Stimulated activated CD8-positive, alpha-beta memory T cell treated with anti-CD3 and anti-CD28 coated beads, Interleukin-4, amount 100 ng/mL, for 1 hour (primary cell): ENCODE results near the gene NEDD8.

Experiments
- DNase-seq, 2 donors: peaks; one replicate each; pipeline ENCODE4 v3.0.0-alpha.2; 2020; ENCODE audit warnings: low read depth in 2 of 2, low spot score in 1 of 2

The NEDD8 gene

GRCh38 chr14:24264298-24264697, 32.1 kb upstream of the NEDD8 start:
- DNase-seq = no peak

GRCh38 chr14:24263848-24264247, 31.7 kb upstream of the NEDD8 start:
- no peak for DNase-seq

DNA sequence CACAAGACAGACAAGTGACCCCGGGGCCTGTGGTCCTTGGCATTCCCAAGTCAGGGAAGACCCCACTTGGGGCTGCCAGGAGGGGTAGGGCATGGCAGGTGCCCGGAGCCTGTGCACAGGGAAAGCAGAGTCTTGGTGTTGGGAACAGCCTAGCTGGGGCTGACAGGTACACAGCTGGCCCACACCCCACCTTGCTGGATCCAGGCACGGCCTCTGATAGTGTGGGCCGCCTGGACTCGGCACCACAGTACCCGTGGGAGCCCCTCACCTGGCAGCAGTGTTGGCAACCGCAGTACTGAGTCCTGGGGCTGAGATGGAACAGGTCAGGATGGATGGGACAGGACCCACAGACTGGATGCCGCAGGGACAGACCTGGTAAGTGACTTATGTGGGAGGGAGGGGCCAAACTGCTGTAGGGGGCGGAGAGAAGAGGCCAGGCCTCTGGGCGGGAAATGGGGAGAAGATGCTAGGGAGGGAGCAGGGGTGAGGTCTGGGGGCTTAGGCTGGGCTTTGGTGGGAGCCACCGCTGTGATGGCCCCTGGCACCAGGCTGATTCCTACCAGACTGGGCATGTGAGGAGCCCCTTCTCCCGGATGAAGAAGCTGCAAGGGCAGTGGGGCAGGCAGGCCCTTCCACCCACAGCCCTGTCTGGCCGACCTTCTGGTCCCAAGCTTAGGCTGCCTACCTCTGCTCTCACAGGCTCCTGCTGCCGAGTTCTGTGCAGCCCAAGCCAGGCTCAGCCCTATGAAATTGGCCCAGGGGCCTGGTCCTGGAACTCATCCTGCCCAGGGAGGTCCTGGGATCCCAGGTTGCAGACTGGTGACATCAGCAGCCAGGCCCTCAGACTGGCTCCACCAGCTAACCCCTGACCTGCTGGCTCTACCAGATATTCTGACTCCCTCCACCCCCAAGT, 30.9 kb upstream of the NEDD8 start, which contains the start of gene TGM1:
Gene TGM1 (minus strand): TSS at position 357 of the 913 bp plus-strand sequence. CDS start 825 bp downstream, outside the sequence.
- DNase-seq = no peak

GRCh38 chr14:24261969-24262327, 29.8 kb upstream of the NEDD8 start:
- DNase-seq = no peak

GRCh38 chr14:24261256-24261968, 29.2 kb upstream of the NEDD8 start:
- DNase-seq = no peak

- DNase-seq = no peak
Measured at GRCh38 chr14:24260780-24261157, 28.6 kb upstream of the NEDD8 start.

- DNase-seq = no peak
Measured at GRCh38 chr14:24260026-24260779, 28.0 kb upstream of the NEDD8 start.

GRCh38 chr14:24259282-24260025, 27.3 kb upstream of the NEDD8 start:
- DNase-seq = no peak

- DNase-seq = no peak
Measured at GRCh38 chr14:24258548-24259265, 26.5 kb upstream of the NEDD8 start.

- DNase-seq = no peak
Measured at GRCh38 chr14:24258119-24258518, 26.0 kb upstream of the NEDD8 start.

DNA sequence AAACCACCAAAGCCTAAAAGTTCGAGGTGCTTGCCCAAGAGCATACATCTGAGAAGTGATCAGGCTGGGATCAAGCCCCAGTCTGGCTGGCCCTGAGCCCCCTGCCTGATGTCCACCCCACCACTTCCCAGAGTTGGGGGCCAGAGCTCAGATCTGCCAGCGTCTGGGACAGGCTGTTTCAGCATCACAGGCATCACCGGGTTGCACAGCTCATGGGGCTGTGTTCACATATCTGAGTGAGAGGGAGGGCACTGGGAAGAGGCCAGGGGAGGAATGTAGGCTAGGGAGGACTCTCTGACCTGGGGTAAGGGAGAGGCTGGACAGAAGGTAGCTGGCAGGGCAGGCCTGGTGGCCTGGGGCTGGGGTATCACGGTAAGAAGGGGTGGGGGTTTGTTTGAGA, 24.8 kb upstream of the NEDD8 start:
- DNase-seq = no peak

DNA sequence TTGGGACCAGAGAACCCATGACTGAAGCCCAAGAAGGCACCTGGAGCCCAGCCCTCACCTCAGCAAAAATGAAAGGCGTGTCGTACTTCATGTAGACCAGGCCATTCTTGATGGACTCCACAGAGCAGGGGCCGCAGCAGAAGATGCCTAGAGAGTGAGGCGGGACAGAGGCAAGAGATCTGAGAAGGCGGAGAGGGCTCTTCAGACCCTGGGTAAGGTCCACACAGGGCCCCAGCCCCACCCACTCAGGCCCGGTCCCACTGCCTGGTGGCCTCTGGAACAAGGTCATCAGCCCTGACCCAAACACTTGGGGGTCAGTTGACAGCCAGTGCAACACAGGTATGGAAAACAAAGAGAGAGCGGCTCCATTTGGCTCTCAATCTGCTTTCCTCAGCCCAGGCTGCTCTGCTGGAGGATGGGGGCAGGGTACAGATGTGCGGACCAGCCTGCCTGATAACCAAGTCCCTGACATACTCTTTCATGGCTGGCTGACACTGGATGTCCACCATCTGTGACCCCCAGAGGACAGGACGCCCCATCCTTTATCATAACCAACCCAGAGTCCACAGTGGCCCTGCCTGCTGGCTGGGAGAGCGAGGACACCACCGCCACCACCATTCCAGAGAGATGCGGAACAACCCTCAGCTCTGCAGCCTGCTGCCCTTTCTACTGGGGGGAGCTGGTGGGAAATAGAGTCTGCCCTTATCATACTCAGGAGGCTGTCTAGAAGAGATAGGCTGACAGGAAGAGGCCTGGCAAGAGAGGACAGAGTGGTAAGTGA, 24.0 kb upstream of the NEDD8 start:
- no peak for DNase-seq

DNA sequence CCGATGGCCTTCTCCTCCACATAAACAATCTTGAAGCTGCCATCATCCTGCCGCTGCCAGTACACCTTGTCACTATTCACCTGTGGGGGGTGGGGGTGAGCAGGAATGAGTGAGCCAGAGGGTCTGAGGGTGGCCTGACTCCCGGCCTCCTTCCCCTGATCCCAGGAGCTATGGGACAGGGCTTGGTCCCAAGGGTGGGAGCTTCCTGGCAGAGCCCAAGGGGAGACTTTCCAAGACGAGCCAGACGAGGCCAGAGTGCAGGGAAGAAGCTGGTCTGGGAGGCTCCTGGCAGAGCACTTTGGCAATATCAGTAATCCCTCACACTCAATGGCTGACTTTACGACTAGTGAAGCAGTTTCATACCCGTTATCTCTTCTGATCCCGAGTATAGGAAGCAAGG, 23.3 kb upstream of the NEDD8 start:
- no peak for DNase-seq

- no peak for DNase-seq
Measured at GRCh38 chr14:24254630-24255392, 22.6 kb upstream of the NEDD8 start.

DNA sequence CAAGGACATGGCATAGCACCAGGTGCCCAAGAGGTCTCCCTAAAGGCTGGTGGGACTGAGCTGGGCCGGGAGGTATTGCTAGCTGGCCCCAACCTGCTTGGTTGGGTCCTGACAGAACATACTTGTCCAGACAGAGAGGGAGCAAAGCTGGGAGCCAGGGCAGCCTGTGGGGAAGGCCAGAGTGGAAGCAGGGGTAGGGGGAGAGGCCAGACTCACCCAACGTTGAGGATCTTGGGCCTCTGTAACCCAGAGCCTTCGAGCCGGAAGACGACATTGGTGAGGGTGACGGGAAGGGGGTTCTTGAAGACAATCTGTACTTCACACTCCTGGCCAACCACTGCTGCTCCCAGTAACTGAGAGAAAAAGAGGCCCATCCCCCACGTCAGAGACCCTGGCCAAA, 21.8 kb upstream of the NEDD8 start:
- no peak for DNase-seq

DNA sequence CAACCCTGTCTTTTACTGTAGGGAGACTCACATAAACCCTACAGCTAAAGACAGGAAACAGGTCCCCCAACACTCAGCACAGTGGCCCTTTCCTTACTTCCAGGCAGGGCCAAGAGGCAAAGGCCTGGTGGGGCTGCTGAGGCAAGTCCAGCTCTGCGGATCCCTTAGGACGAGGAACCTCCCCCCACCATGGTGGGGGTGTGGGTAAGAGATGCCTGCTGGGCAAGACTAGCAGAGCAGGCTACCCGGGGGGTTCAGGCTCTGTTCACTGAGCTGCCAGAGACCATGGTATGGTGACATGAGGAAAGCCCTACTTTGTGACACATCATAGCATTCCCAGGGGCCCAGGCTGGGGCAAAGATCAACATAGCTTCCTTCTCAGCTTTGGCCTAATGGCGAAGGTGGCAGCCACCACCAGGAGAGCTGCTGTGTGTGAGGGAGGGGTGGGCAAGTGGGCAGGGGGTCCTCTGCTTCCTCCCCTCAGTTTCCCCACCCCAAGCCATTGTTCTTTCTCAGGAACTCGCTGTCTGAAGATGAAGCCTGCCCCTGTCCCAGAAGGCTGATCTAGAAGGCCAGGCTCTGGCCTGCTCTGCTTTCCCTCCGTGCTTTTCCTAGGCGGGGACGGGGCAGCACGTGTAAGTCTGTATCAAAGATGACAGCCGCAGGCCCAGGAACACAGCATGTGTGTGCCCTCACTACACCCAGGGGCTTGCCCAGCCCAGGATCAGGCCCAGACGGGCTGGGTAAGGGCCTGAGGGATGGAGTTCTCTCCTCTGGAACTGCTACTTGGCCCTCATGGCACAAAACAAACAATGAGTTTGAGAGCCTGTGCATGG, 20.3 kb upstream of the NEDD8 start:
- DNase-seq = no peak

GRCh38 chr14:24251880-24252288, 19.7 kb upstream of the NEDD8 start:
- DNase-seq = no peak

GRCh38 chr14:24250354-24250753, 18.2 kb upstream of the NEDD8 start:
- no peak for DNase-seq
